Neural crest cell (in vitro differentiated cells): ENCODE measurements around the gene PACRG. TPM values are rescaled to one million over a fixed set of nuclear protein-coding genes. Genes with fewer than 3 reads are reported as not detected.

ENCODE experiments used
- DNase-seq: peaks from one replicate; pipeline ENCODE4 v3.0.0; 2021; ENCODE audit warnings: low read depth, mixed read lengths, low spot score
- H3K27ac Mint-ChIP-seq: one replicate; pipeline ENCODE4 v1.8.0; 2021; ENCODE audit warnings: mild to moderate bottlenecking, mixed read lengths; ENCODE audit not compliant: unreplicated experiment
- H3K27me3 Mint-ChIP-seq: 2 replicates; pipeline ENCODE4 v1.8.0; 2021; ENCODE audit warnings: low read depth, mild to moderate bottlenecking, mixed read lengths
- H3K36me3 Mint-ChIP-seq: 2 replicates; pipeline ENCODE4 v1.8.0; 2021; ENCODE audit warnings: low read depth, mild to moderate bottlenecking, mixed read lengths
- H3K4me1 Mint-ChIP-seq: 2 replicates; pipeline ENCODE4 v1.8.0; 2021; ENCODE audit warnings: mixed read lengths
- H3K4me3 Mint-ChIP-seq: one replicate; pipeline ENCODE4 v1.8.0; 2021; ENCODE audit warnings: mild to moderate bottlenecking, mixed read lengths
- H3K9me3 Mint-ChIP-seq: 2 replicates; pipeline ENCODE4 v1.8.0; 2021; ENCODE audit warnings: mixed read lengths
- CTCF ChIP-seq: fragments of 200-600 bp; sonication (generic); conservative IDR thresholded peaks from 2 replicates; pipeline ENCODE4 v1.5.0; 2021; ENCODE audit warnings: antibody characterized with exemption, mild to moderate bottlenecking
- total RNA-seq: library from RNA; stranded (reverse); gene quantifications from 2 replicates; pipeline ENCODE4 v1.2.1, GENCODE V29; 2021

PACRG gene
- total RNA-seq, 1 donor from 2014 or later = 1.8 TPM

GRCh38 chr6:163308629-163309440, 581.1 kb downstream of the PACRG start:
- Mint-ChIP-seq H3K4me1 (peaks cover 32% of the 10 kb centered on the region), H3K36me3 (no peaks in the 10 kb centered on the region)

GRCh38 chr6:163309491-163310026, 581.8 kb downstream of the PACRG start:
- Mint-ChIP-seq H3K4me3 (no peak overlapping the region), H3K27ac (no peak overlapping the region)

More at GRCh38 chr6:163308629-163309440, 581.1 kb downstream of the PACRG start:
- Mint-ChIP-seq H3K27me3 (no peaks in the 10 kb centered on the region), H3K27ac (no peak overlapping the region), H3K4me3 (no peak overlapping the region), H3K9me3 (peaks cover 5% of the 10 kb centered on the region)
- no peak for TF ChIP-seq CTCF
- DNase-seq = no peak

GRCh38 chr6:163310096-163310972, 582.6 kb downstream of the PACRG start:
- Mint-ChIP-seq H3K27ac (no peak overlapping the region), H3K4me1 (peaks cover 47% of the 10 kb centered on the region), H3K36me3 (no peaks in the 10 kb centered on the region), H3K9me3 (peaks cover 4% of the 10 kb centered on the region), H3K27me3 (no peaks in the 10 kb centered on the region), H3K4me3 (no peak overlapping the region)
- TF ChIP-seq CTCF = no peak
- DNase-seq = no peak

More at GRCh38 chr6:163309491-163310026, 581.8 kb downstream of the PACRG start:
- Mint-ChIP-seq H3K27me3 (no peaks in the 10 kb centered on the region), H3K9me3 (peaks cover 5% of the 10 kb centered on the region), H3K4me1 (peaks cover 40% of the 10 kb centered on the region), H3K36me3 (no peaks in the 10 kb centered on the region)
- DNase-seq = no peak
- no peak for TF ChIP-seq CTCF

- H3K36me3 Mint-ChIP-seq = no peaks in the 10 kb centered on the region
- no peaks in the 10 kb centered on the region for H3K27me3 Mint-ChIP-seq
- no peak overlapping the region for H3K27ac Mint-ChIP-seq
- H3K4me3 Mint-ChIP-seq = no peak overlapping the region
- H3K4me1 Mint-ChIP-seq = peaks cover 54% of the 10 kb centered on the region
- DNase-seq = no peak
- TF ChIP-seq CTCF = no peak
- H3K9me3 Mint-ChIP-seq = peaks cover 2% of the 10 kb centered on the region
These were observed 583.2 kb downstream of the PACRG start for GRCh38 chr6:163310973-163311383.

- H3K36me3 Mint-ChIP-seq = no peaks in the 10 kb centered on the region
- no peak overlapping the region for H3K27ac Mint-ChIP-seq
- no peak for DNase-seq
- H3K27me3 Mint-ChIP-seq = no peaks in the 10 kb centered on the region
- H3K4me1 Mint-ChIP-seq = peaks cover 58% of the 10 kb centered on the region
- peaks cover 2% of the 10 kb centered on the region for H3K9me3 Mint-ChIP-seq
- TF ChIP-seq CTCF = no peak
- H3K4me3 Mint-ChIP-seq = no peak overlapping the region
These were observed 584.1 kb downstream of the PACRG start for GRCh38 chr6:163311830-163312229.
